ENCODE measurements around the gene GSC2.

DNA sequence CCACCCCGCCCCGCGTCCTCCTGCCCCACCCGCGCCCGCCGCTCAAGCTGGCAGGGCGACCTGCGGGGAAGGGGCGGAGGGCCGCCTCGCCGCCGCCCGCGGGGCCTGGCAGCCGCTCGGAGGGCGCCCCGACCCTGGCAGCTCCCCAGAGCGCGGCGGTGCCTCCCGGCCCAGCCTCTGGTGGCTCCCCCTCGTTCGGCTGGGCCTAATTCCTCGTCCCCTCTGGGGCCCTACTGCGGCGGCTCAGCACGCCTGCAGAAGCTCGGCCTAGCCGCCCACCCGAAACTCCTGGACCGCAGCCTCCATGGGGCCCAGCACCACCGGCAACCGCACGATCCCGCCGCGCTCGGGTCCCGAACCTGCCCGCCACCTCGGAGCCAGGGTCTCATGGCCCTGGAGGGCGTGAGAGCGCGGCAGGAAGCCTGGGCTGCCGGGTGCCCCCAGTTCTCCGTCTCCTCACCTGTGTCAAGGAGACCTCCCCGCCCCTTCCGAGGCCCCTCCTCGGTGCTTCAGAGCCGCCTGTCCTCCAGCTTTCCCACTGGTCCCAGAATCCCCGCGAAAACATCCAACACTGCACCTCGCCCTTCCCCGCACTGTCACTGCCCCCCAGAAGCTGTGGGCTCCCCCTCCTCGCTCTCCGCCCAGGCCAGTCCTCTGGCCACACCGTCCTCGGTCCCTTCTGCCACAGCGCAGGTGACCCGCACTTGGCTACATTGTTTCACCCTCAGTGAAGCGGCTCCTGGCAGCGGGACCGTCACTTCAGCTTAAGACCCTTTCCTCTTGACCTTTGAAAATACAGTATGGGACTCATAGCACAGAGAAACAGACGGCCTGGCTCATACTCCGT is 613 bp upstream of the GSC2 start:
- TF ChIP-seq, protein P1, sequence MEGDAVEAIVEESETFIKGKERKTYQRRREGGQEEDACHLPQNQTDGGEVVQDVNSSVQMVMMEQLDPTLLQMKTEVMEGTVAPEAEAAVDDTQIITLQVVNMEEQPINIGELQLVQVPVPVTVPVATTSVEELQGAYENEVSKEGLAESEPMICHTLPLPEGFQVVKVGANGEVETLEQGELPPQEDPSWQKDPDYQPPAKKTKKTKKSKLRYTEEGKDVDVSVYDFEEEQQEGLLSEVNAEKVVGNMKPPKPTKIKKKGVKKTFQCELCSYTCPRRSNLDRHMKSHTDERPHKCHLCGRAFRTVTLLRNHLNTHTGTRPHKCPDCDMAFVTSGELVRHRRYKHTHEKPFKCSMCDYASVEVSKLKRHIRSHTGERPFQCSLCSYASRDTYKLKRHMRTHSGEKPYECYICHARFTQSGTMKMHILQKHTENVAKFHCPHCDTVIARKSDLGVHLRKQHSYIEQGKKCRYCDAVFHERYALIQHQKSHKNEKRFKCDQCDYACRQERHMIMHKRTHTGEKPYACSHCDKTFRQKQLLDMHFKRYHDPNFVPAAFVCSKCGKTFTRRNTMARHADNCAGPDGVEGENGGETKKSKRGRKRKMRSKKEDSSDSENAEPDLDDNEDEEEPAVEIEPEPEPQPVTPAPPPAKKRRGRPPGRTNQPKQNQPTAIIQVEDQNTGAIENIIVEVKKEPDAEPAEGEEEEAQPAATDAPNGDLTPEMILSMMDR (IDR thresholded peaks at IDR 0.05; ENCODE audit: insufficient read depth, low read length) = no peak
- no peak for TF ChIP-seq GABPA (IDR thresholded peaks at IDR 0.05; ENCODE audit: low read depth)

All from HL-60 (cell line).